D721Med (cell line): ENCODE data around the gene RHBDD2.
"Not testable (repeated sequence)": the region's sequence is repeated elsewhere in the genome, so short reads cannot be mapped to it uniquely, and the experiment has no call there.

ENCODE experiments used
- DNase-seq: peaks from one replicate; pipeline ENCODE4 v3.0.0; 2011; ENCODE audit warnings: low spot score; ENCODE audit not compliant: insufficient read length
- FAIRE-seq: peaks from 2 replicates; lab custom pipeline; 2011; peaks lifted over from hg19 to GRCh38; lab: Jason Lieb, UNC
- CTCF ChIP-seq: IDR thresholded peaks from 2 replicates; pipeline ENCODE4 v1.5.1; 2012; ENCODE audit warnings: mild to moderate bottlenecking, control low read depth; ENCODE audit not compliant: insufficient read depth; ENCODE audit errors: missing control alignments

The RHBDD2 gene

GRCh38 chr7:75876126-75876881 is 2.5 kb upstream of the RHBDD2 start:
- no peak for TF ChIP-seq CTCF
- DNase-seq, result no peak
- no peak for FAIRE-seq

DNA sequence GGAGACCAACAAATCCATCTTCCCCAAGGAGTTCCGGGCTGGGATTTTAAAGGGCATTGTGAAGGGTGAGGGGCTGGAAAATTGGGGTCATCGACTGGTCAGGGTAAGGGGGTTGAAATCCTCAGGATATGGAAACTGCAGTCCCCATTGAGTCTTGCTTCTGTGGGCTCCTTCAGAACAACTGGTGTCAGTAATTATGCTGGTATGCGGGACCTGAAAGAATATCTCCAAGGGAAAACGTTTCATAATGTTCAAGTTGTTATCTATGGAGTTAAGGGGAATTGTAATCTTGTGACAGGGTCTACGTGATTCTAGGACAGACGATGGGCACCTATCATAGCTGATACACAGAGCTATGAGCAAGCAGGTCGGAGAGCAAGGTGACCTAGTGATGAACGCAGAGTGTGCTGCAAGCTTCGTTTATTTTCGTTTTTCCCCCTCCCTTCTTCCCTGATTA is 494 bp upstream of the RHBDD2 start:
- DNase-seq (no peak), FAIRE-seq (no peak)
- no peak for TF ChIP-seq CTCF

- DNase-seq (no peak), FAIRE-seq (no peak)
- no peak for TF ChIP-seq CTCF
Observed at GRCh38 chr7:75879771-75880184, 944 bp downstream of the RHBDD2 start.

DNA sequence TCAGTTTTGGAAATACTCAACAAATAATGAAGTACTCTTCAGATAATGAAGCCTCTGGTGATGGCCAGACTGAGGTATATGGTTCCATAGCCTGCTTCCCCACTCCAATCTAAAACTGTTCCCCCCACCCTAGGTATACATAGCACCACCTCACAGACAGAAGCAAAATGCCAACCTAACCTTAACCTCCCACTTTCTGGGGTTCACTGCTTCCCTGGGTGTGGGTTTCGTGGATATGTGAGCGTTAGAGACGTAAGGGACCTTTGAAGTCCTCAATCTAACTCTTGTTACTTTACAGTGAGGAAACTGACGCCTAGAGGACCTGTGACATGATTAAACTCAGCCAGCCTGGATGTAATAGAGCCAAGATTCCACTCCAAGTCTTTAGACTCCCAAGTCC is 1.4 kb downstream of the RHBDD2 start:
- FAIRE-seq, result no peak
- no peak for TF ChIP-seq CTCF
- DNase-seq, result no peak

GRCh38 chr7:75881436-75882095 is 2.7 kb downstream of the RHBDD2 start:
- FAIRE-seq (no peak), DNase-seq (no peak)
- peak; percentile 22 for TF ChIP-seq CTCF

DNA sequence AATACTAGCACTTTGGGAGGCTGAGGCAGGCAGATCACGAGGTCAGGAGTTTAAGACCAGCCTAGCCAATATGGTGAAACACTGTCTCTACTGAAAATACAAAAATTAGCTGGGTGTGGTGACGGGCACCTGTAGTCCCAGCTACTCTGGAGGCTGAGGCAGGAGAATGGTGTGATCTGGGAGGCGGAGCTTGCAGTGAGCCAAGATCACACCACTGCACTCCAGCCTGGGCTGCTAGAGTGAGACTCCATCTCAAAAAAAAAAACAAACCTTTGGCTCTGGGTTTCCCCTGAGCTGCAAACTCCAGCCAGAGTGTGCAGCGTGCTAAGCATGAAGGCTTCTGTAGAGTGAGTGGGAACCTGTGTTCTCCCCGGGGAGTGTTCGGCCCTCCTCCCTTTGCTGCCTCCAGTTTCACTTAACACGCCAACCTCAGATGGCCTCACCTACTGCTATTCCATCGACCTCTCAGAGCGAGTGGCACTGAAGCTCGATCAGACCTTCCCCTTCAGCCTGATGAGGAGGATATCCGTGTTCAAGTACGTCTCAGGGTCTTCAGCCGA is 4.5 kb downstream of the RHBDD2 start:
- not testable (repeated sequence) for DNase-seq, FAIRE-seq

DNA sequence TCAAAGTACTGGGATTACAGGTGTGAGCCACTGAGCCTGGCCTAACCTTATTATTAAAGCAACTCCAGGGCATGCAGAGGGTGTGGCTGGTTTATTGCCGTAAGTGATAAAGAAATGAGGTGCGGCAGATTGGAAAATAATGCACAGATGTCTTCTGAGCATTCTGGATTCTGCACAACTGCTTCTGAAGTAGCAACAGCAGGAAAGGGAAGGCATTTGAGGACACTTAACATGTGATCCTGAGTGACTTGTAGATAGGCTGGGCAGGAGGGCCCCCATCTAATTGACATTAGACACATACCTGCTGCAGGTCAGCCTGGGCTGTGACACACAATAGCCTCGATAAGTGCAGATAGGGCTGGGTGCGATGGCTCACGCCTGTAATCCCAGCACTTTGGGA is 5.6 kb downstream of the RHBDD2 start:
- no peak for DNase-seq
- no peak for FAIRE-seq
- no peak for TF ChIP-seq CTCF
